Choroid plexus epithelial cell (primary cell): ENCODE measurements around the gene TIMELESS.

Experiments
- DNase-seq: peaks from one replicate; pipeline ENCODE4 v3.0.0-alpha.2; 2010; ENCODE audit warnings: low read depth
- H3K4me3 ChIP-seq: 2 replicates; pipeline ENCODE4 v1.5.1; 2011; ENCODE audit warnings: low read depth, mild to moderate bottlenecking, control low read depth, low read length, moderate library complexity
- CTCF ChIP-seq: conservative IDR thresholded peaks from 2 replicates; pipeline ENCODE4 v1.5.1; 2011; ENCODE audit warnings: low read depth, mild to moderate bottlenecking, control low read depth, inconsistent platforms, low read length, moderate library complexity

Gene TIMELESS

GRCh38 chr12:56476972-56477432, 27.8 kb upstream of the TIMELESS start:
- TF ChIP-seq CTCF, result no peak
- H3K4me3 ChIP-seq, result no peak overlapping the region
- DNase-seq, result no peak

- H3K4me3 ChIP-seq, result no peak overlapping the region
- no peak for DNase-seq
- no peak for TF ChIP-seq CTCF
These were observed 26.9 kb upstream of the TIMELESS start for GRCh38 chr12:56476143-56476542.

- no peak overlapping the region for H3K4me3 ChIP-seq
- no peak for TF ChIP-seq CTCF
- DNase-seq, result no peak
These were observed 25.2 kb upstream of the TIMELESS start for GRCh38 chr12:56474389-56474788.

GRCh38 chr12:56469007-56469930, 20.0 kb upstream of the TIMELESS start:
- no peak for TF ChIP-seq CTCF
- no peak for DNase-seq

GRCh38 chr12:56468216-56469006, 19.2 kb upstream of the TIMELESS start, which contains the start of gene SPRYD4:
SPRYD4 (plus strand) TSS chr12:56468578; CDS start chr12:56468592, 14 bp downstream.
- DNase-seq, result peak; percentile 95
- peak; percentile 39 for TF ChIP-seq CTCF
- H3K4me3 ChIP-seq, result peak within 1 kb of the TSS; percentile 74

More at GRCh38 chr12:56469007-56469930, 20.0 kb upstream of the TIMELESS start:
- H3K4me3 ChIP-seq, result peak overlapping the region; percentile 74

GRCh38 chr12:56462565-56462964, 13.3 kb upstream of the TIMELESS start:
- no peak for TF ChIP-seq CTCF
- no peak overlapping the region for H3K4me3 ChIP-seq
- DNase-seq, result no peak
